PC-3 (cell line): ENCODE measurements around the gene ANKRD11. TPM values are rescaled to one million over a fixed set of nuclear protein-coding genes. Genes with fewer than 3 reads are reported as not detected.

ENCODE experiments used
- ATAC-seq: fragments of 200-7000 bp; cut with Tn5 transposase; 2 replicates; pipeline ENCODE4 v1.9.1; 2020; ENCODE audit warnings: mild to moderate bottlenecking, moderate library complexity
- BruUV-seq: library from RNA; stranded (reverse); fragments of 400-500 nt; replicated peaks from 2 replicates; lab custom pipeline; 2021; lab: Mats Ljungman, UMichigan
- CTCF ChIA-PET: fragments of 300-600 bp; sonication (Branson Sonifier 250); formaldehyde crosslinking; loops from one replicate; lab custom pipeline; 2022; ENCODE audit warnings: antibody characterized with exemption; lab: Charles Lee
- POLR2A ChIA-PET: fragments of 300-600 bp; sonication (Branson Sonifier 250); formaldehyde crosslinking; loops from one replicate; lab custom pipeline; 2022; ENCODE audit warnings: antibody characterized with exemption; ENCODE audit not compliant: unreplicated experiment; lab: Charles Lee
- DNase-seq: peaks from one replicate; pipeline ENCODE4 v3.0.0-alpha.2; 2015
- H2AFZ ChIP-seq: fragments of 300-600 bp; sonication (generic); 2 replicates; pipeline ENCODE4 v1.6.0; 2016; ENCODE audit warnings: antibody characterized with exemption, low read length
- H3F3A ChIP-seq: fragments of 300-600 bp; sonication (generic); one replicate; pipeline ENCODE4 v1.6.0; 2017; ENCODE audit warnings: antibody characterized with exemption, low read length, control low read depth, mild to moderate bottlenecking; ENCODE audit not compliant: unreplicated experiment
- H3K27ac ChIP-seq: fragments of 300-600 bp; sonication (generic); 2 replicates; pipeline ENCODE4 v1.5.1; 2016; ENCODE audit warnings: mild to moderate bottlenecking, low read length
- H3K27me3 ChIP-seq: fragments of 300-600 bp; sonication (generic); 2 replicates; pipeline ENCODE4 v1.6.1; 2016; ENCODE audit warnings: low read length, mixed read lengths
- H3K36me3 ChIP-seq: fragments of 300-600 bp; sonication (generic); 2 replicates; pipeline ENCODE4 v1.6.1; 2016; ENCODE audit warnings: low read depth, mixed run types, low read length, mixed read lengths
- H3K4me1 ChIP-seq: fragments of 300-600 bp; sonication (generic); 2 replicates; pipeline ENCODE4 v1.5.1; 2016; ENCODE audit warnings: low read length; ENCODE audit not compliant: insufficient read depth
- H3K4me2 ChIP-seq: fragments of 300-600 bp; sonication (generic); 2 replicates; pipeline ENCODE4 v1.6.0; 2016; ENCODE audit warnings: low read length
- H3K4me3 ChIP-seq: fragments of 300-600 bp; sonication (generic); 2 replicates; pipeline ENCODE4 v1.5.1; 2016; ENCODE audit warnings: mild to moderate bottlenecking, low read length, mixed read lengths
- H3K79me2 ChIP-seq: fragments of 300-600 bp; sonication (generic); 2 replicates; pipeline ENCODE4 v1.6.1; 2017; ENCODE audit warnings: low read length, mixed read lengths
- H3K9ac ChIP-seq: fragments of 300-600 bp; sonication (generic); 2 replicates; pipeline ENCODE4 v1.6.0; 2016; ENCODE audit warnings: mild to moderate bottlenecking, low read length
- H3K9me2 ChIP-seq: fragments of 300-600 bp; sonication (generic); replicated peaks from 2 replicates; pipeline ENCODE4 v1.6.1; 2016; ENCODE audit warnings: mixed run types, low read length, mixed read lengths
- H3K9me3 ChIP-seq: fragments of 300-600 bp; sonication (generic); 2 replicates; pipeline ENCODE4 v1.6.1; 2016; ENCODE audit warnings: low read length, mixed read lengths
- H4K20me1 ChIP-seq: fragments of 300-600 bp; sonication (generic); 2 replicates; pipeline ENCODE4 v1.6.1; 2016; ENCODE audit warnings: low read length, mixed read lengths
- CTCF ChIP-seq: fragments of 300-600 bp; sonication (generic); conservative IDR thresholded peaks from 2 replicates; pipeline ENCODE4 v1.5.1; 2017; ENCODE audit warnings: antibody characterized with exemption, low read depth, mild to moderate bottlenecking, low read length
- EZH2 ChIP-seq: fragments of 300-600 bp; sonication (generic); IDR thresholded peaks from one replicate; pipeline ENCODE4 v1.6.1; 2017; ENCODE audit warnings: antibody characterized with exemption, mild to moderate bottlenecking, low read length; ENCODE audit not compliant: unreplicated experiment
- EZH2phosphoT487 ChIP-seq: fragments of 300-600 bp; sonication (generic); IDR thresholded peaks from 2 replicates; pipeline ENCODE4 v1.6.1; 2018; ENCODE audit warnings: mild to moderate bottlenecking, antibody characterized with exemption, low read length, borderline replicate concordance
- intact Hi-C: fragments of 100-400 bp; cut with micrococcal nuclease; formaldehyde crosslinking; loops from 2 replicates; pipeline ENCODE4 v1.9.0; 2023
- total RNA-seq: library from RNA; depleted of rRNA; stranded (reverse); fragments of >200 nt; gene quantifications from 2 replicates; pipeline ENCODE4 v1.2.3, GENCODE V29; 2014

Gene ANKRD11
- total RNA-seq, 1 experiment from 2014 or later: 65.0 TPM

- Histone ChIP-seq H3K9me2 (no peaks in the 10 kb centered on the region), H3K27me3 (no peaks in the 10 kb centered on the region), H3K4me1 (no peaks in the 10 kb centered on the region), H3K36me3 (peaks cover 6% of the 10 kb centered on the region), H4K20me1 (no peaks in the 10 kb centered on the region), H3K4me3 (no peak overlapping the region), H3K79me2 (peaks cover 6% of the 10 kb centered on the region; the same call in 1 of the 2 replicates), H3K9me3 (no peaks in the 10 kb centered on the region), H3K27ac (no peak overlapping the region), H3F3A (no peaks in the 10 kb centered on the region), H2AFZ (no peak overlapping the region), H3K9ac (no peak overlapping the region), H3K4me2 (no peak overlapping the region)
- TF ChIP-seq EZH2: no peak
- no peak for TF ChIP-seq CTCF
- no peak for TF ChIP-seq EZH2phosphoT487
- DNase-seq: no peak
- ChIA-PET CTCF (no interaction called here), POLR2A (no interaction called here)
- ATAC-seq: no peak
- no TSS peak for BruUV-seq
- intact Hi-C loops: no loop called here
Observed at GRCh38 chr16:89275837-89276720, 214.3 kb downstream of the ANKRD11 start.

- Histone ChIP-seq H4K20me1 (no peaks in the 10 kb centered on the region), H2AFZ (no peak overlapping the region), H3K4me3 (no peak overlapping the region), H3K9ac (no peak overlapping the region), H3F3A (no peaks in the 10 kb centered on the region), H3K79me2 (peaks cover 6% of the 10 kb centered on the region; the same call in 1 of the 2 replicates), H3K27me3 (no peaks in the 10 kb centered on the region), H3K27ac (no peak overlapping the region), H3K4me1 (peaks cover 7% of the 10 kb centered on the region), H3K9me3 (no peaks in the 10 kb centered on the region), H3K36me3 (peaks cover 6% of the 10 kb centered on the region), H3K9me2 (no peaks in the 10 kb centered on the region), H3K4me2 (no peak overlapping the region)
- ChIA-PET POLR2A (no interaction called here), CTCF (no interaction called here)
- TF ChIP-seq EZH2 (no peak), CTCF (no peak), EZH2phosphoT487 (no peak)
- no peak for DNase-seq
- no peak for ATAC-seq
- BruUV-seq: no TSS peak
- intact Hi-C loops: no loop called here
Observed at GRCh38 chr16:89275284-89275584, 215.1 kb downstream of the ANKRD11 start.
